ENCODE results near the gene HMGN2.
"Not testable (repeated sequence)": the region's sequence is repeated elsewhere in the genome, so short reads cannot be mapped to it uniquely, and the experiment has no call there.

The HMGN2 gene

DNA sequence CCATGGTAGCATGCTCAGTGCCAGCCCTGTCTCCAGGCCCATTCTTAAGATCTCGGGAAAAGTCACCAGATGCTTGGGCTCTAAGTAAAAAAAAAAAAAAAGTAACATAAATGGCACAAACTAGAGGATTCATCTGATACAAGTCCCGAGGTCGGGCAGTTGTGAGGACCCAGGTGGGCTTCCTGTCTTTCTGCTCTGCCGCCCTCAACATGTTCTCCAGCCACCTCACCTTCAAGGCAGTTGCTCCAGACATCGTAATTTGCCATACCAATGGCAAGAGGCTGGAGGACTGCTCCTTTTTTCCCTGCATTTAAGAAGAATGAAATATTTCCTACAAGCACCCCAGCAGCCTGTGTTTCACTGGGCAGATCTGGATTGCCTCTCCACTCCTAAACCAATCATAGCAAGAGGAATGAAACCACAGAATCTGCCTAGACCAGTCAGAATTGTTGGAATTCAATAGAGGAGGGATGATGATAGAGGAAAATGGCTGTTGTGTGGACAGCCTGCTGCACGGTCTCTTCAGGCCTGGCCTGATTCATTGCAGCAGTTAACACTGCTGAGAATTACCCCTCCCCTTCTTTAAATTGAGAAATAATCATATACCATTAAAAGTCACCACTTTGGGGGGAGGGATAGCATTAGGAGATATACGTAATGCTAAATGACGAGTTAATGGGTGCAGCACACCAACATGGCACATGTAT, 5.4 kb downstream of the HMGN2 start:
- no peak for DNase-seq (ENCODE audit: low read depth)

DNA sequence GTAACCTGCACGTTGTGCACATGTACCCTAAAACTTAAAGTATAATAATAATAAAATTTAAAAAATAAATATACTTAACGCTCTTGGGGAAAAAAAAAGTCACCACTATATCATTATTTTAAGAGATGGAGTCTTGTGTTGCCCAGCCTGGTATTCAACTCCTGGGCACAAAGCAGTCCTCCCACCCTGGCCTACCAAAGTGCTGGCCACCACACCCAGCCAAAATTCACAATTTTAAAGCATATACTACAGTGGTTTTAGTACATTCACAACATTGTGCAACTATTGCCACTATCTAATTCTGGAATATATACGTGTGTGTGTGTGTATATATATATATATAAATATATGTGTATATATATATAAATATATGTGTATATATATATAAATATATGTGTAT, 5.9 kb downstream of the HMGN2 start:
- no peak for DNase-seq (ENCODE audit: low read depth)

DNA sequence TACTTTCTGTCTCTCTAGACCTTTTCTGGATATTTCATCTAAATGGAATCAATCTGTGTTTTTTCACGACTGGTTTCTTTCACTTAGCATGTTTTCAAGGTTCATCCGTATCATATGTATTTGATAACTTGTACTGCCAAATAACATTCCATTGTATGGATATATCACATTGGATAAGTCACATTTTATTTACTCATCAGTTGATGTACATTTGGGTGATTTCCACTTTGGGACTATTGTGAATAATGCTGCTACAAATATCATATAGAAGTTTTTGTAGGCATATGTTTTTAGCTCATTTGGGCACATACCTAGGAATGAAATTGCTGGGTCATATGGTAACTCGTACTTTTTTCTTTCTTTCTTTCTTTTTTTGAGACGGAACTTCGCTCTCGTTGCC, 6.7 kb downstream of the HMGN2 start:
- DNase-seq (ENCODE audit: low read depth): no peak

DNA sequence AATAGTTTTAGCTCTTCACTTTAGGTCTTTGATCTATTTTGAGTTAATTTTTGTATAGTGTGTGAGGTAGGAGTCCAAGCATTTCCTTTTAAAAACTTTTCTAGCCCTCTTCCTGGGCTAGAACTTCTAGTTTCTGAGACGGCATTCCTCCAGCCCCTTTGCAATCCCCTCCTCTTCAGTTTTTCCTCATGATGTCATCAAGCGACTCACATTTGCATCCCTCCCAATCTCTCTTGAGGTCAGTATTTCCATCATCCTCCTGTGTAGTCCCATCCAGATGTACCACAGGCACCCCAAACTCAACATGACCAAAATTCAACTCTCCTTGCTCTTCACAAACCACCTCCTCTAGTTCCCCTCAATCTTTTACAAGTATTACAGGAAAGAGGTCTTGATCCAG, 10.7 kb downstream of the HMGN2 start:
- no peak for DNase-seq (ENCODE audit: low read depth)

DNA sequence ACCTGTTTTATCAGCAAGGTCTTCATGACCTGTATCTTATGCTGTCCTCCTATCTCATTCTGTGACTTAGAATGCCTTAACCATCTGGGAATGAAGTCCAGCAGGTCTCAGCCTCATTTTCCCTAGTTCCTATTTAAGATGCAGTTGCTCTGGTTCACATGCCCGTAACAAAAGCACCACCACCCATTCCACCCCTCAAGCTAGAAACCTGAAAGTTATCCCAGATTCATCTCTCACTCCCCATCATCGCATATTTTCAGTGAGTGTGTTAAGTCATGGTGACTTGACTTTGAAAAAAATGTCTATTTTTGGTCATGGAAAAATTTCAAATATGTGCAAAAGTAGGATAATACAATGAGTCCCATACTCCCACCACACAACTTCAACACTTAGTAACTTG, 11.7 kb downstream of the HMGN2 start:
- DNase-seq (ENCODE audit: low read depth): no peak

DNA sequence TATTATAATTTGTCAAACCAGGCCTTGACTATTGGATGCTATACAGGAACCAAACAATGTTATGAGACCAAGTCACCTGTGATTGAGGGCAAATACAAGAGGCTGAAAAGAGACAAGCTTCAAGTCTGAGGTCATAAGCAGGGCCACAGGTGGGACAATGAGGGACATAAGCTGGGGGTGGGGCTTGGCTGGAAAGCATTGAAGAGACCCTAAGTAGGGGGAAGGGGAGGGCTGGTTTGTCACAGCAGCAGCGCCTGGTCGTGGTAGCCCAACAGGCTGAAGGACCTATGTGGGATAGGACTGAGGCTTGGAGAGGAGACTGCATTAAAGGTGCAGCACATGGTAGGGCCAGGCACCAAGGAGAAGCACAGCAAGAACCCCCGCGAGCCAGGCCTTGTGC, 17.9 kb downstream of the HMGN2 start:
- DNase-seq (ENCODE audit: low read depth): no peak

DNA sequence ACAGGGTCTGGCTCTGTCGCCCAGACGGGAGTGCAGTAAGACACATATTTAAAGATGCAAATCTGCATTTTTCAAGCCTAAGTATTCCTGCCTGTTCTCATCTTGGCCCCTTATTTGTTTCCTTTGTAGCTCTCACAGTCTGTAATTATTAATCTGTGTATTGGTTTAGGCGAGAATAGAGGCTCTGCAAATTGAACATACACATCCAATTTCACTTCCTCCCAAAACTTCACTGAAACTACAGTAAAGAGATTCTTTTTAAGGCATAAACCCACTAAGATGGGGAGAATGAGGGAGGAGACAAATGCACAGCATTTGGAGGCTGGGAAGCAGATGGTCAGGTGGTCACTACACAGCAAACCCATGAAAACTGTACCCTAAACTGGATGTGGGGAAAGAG, 21.0 kb downstream of the HMGN2 start:
- no peak for DNase-seq (ENCODE audit: low read depth)

DNA sequence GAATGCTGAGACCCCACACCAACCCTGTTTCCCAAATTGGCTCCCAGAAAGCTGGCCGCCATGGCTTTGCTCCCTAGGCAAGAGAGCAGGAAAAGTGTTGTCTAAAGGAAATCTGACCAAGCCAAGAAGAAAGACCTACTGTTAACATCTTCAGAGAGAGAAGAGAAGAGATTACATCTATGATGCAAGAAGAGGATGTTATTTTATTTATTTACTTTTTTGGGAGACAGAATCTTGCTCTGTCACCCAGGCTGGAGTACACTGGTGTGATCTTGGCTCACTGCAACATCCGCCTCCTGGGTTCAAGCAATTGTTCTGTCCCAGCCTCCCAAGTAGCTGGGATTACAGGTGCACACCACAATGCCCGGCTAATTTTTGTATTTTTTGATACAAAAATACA, 21.7 kb downstream of the HMGN2 start:
- no peak for DNase-seq (ENCODE audit: low read depth)

DNA sequence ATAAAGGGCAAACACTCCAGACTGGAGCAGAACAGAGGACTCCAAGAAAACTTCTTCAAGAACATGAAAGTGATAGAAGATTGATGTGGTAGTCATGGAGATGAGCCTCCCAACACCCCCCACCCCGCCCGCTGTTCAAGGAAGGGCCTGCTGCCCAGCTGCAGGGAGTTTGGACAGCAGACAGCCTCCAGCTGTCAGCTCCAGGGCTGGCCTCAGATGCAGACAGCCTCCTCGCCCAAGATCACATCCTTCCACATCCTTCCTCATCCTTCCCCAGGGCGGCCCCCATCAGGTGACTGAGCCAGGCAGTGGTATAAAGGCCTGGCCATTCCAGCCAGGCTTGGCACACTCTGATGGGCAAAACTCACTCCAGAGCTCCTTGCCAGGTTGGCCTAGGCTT, 24.6 kb downstream of the HMGN2 start:
- DNase-seq (ENCODE audit: low read depth): no peak

DNA sequence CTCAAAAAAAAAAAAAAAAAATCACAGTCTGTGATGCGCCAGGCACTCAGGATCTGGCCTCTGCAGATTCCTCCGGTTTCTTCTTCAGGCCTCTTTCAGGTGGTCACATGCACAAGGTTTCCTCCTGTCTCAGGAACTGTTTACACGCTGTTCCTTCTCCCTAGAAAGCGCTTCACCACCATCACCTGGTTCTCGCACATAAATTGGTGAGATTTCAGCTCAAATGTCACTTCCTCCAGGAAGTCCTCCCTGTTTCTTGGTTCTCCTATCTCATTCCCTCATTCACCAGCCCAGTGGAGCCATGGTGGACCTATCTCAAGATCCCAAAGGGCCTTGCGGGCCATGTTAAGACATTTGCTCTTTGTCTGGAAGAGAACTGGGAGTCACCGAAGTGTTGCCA, 26.7 kb downstream of the HMGN2 start:
- DNase-seq (ENCODE audit: low read depth): no peak

DNA sequence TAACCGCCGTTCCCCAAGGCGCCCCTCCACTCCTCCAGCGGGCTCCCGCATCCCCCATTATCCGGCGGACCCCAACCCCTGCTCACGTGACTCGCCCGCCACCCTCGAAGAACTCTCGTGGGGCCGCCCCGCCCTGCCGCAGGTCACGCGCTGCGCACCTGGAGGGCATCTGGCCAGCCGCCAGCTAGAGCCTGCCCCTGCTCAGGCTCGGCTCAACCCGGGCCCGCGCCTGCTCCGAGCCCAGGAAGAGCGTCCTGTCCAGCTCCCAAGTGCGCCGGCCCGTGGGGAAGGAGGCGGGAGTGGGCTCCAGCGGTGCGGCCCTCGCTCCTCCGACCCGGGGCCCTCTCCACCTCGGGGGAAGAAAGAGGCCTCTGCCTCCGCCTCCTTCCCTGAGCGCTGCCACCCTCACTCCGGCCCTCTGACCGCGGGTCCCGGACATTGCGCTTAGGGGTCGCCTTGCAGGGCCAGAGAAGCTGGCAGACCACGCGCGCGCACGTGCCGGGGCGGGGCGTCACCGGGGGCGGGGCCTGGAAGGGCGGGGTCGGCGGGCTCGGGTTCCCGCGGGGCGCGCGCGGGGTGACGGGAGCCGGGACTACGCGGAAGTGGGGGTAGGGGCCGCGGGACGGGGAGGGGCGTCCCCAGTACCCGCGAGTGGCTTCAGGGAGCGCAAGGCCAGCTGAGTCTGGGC, 28.4 kb downstream of the HMGN2 start:
- DNase-seq (ENCODE audit: low read depth): peak; percentile 89

DNA sequence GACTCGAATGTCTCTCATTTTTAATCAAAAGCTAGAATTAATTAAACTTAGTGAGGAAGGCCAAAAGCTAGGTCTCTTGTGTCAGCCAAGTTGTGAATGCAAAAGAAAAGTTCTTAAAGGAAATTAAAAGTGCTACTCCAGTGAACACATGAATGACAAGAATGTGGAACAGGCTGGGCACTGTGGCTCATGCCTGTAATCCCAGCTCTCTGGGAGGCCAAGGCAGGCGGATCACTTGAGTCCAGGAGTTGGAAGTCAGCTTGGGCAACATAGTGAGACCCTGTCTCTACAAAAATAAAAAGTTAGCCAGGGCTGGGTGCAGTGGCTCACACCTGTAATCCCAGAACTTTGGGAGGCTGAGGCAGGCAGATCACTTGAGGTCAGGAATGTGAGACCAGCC, 38.5 kb downstream of the HMGN2 start:
- not testable (repeated sequence) for DNase-seq (ENCODE audit: low read depth)

DNA sequence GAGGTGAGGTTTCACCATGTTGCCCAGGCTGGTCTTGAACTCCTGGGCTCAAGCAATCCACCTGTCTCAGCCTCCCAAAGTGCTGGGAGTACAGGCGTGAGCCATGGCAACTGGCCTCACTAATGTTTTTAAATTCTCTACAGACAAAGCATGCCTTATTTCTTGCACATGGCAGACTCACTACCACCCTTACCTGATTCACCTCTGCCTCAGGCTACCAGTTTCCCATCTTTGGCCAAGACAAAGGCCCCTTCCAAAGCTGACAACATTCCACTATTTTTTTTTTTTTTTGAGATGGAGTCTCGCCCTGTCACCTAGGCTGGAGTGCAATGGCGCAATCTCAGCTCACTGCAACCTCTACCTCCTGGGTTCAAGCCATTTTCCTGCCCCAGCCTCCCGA, 43.6 kb downstream of the HMGN2 start:
- not testable (repeated sequence) for DNase-seq (ENCODE audit: low read depth)

DNA sequence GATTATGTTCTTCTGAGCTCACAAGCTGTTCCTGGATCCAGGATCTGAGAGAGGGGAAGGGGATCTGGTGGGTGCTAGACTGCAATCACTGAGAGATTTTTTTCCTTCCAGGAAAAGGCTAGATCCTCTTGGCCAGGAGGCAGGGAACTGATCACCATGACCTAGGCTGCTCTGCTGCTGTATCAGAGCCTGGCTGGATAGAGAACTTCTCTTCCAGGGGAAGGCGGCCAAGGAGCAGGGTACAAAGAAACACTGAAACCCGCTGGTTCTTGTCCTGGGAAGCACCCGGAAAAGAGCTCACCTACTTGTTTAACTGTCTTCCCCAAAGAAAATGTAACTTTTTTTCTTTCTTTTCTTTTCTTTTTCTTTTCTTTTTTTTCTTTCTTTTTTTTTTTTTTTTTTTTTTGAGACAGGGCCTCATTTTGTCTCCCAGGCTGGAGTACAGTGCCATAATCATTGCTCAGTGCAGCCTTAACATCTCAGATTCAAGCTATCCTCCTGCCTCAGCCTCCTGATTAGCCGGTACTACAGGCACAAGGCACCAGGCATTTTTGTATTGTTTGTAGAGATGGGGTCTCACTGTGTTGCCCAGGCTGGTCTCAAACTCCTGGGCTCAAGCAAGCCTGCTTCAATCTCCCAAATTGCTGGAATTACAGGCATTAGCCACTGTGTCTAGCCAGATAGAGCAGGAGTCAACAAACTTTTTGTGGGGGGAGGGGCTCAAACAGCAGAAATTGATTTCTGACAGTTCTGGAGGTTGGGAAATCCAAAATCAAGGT, 44.9 kb downstream of the HMGN2 start:
- DNase-seq (ENCODE audit: low read depth): no peak

DNA sequence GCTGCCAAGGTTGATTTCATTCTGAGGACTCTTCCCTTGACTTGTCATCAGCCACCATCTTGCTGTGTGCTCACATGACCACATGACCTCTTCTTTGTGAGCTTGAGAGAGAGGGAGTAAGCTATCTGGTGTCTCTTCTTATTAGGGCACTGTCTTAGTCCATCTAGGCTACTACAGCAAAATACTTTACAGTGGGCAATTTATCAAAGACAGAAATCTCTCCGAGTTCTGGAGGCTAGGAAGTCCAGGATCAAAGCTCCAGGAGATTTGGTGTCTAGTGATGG, 45.5 kb downstream of the HMGN2 start:
- no peak for DNase-seq (ENCODE audit: low read depth)

DNA sequence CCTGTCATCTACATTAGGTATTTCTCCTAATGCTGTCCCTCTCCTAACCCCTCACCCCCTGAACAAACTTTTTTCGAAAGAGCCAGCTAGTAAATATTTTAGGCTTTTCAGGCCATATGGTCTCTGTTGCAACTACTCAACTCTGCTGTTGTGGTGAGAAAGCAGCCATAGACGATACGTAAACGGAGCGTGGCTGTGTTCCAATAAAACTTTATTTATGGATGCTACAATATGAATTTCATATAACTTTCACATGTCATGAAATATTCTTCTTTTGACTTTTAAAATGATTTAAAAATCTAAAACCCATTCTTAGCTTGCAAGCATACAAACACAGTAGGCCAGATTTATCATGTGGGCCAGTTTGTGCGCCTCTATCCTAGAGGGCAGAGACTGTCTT, 46.1 kb downstream of the HMGN2 start:
- DNase-seq (ENCODE audit: low read depth): no peak

DNA sequence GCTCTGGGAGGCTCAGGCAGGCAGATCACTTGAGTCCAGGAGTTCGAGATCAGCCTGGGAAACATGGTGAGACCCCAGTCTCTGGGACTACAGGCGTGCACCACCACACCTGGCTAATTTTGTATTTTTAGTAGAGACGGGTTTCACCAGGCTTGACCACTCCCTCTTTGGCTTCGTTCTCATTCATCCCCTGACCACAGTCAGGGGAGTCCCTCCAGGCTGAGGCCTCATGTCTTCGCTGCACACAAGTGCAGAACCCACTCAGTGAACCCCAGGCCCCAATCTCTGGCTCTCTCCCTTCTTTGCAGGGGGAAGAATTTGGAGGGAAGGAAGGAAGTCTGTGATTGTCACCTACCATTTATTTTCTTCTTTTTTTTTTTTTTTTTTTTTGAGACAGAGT, 48.1 kb downstream of the HMGN2 start:
- DNase-seq (ENCODE audit: low read depth): no peak

DNA sequence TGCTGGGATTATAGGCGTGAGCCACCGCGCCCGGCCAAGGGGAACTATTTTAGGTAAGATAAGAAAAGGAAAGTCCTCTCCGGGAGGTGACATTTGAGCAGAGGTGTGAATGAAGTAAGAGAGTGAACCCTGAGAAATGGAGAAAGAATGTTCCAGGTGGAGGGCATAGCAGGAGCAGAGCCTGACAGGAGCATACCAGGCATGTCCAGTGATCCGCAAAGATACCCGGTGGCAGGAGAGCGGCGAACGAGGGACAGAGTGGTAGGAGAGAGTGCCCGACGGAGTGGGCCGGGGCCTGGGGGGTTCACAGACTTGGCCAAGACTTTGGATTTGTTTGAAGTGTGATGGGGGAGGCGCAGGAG, 49.4 kb downstream of the HMGN2 start:
- no peak for DNase-seq (ENCODE audit: low read depth)

DNA sequence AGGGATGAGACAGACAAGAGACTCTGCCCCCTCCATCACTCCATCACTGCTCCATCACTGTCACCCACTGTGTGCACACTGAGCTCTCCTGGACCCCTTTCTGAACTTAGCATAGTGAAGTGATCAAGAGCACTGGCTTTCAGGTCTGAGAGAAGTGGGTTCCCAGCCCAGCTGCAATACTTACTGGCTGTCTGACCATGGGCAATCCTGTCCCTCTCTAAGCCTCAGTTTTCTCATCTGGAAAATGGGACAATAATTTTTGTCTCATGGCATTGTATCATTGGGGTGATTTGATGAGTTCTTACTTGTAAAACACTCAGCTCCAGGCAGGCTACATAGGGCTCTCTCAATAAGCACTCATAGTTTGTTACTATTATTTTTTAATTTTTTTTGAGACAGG, 49.8 kb downstream of the HMGN2 start:
- no peak for DNase-seq (ENCODE audit: low read depth)

DNA sequence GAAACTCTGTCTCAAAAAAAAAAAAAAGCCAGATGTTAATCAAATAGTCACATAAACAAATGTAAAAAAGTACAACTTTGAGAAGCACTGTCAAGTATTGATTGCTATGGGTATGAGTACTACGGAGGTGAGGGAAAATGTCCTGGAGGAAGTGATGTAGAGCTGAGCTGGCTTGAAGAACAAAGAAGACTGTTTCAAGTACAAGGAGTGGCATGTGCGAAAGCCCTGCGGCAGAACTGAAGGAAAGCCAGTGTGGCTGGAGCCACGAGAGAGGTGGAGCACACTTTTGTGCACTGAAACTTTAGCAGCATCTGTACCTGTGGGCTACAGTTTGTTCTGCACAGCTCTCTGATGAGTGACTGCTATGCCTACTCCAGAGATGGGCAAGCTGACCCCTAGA, 51.9 kb downstream of the HMGN2 start:
- DNase-seq (ENCODE audit: low read depth): no peak
